CD4-positive, alpha-beta T cell treated with Interleukin-6 for 4 hours (primary cell): ENCODE measurements around the gene TMPRSS3.
"Not testable (repeated sequence)": the region's sequence is repeated elsewhere in the genome, so short reads cannot be mapped to it uniquely, and the experiment has no call there.

ENCODE experiments used
- DNase-seq: peaks from one replicate; pipeline ENCODE4 v3.0.0-alpha.2; 2020; ENCODE audit warnings: mixed read lengths

TMPRSS3 gene

DNA sequence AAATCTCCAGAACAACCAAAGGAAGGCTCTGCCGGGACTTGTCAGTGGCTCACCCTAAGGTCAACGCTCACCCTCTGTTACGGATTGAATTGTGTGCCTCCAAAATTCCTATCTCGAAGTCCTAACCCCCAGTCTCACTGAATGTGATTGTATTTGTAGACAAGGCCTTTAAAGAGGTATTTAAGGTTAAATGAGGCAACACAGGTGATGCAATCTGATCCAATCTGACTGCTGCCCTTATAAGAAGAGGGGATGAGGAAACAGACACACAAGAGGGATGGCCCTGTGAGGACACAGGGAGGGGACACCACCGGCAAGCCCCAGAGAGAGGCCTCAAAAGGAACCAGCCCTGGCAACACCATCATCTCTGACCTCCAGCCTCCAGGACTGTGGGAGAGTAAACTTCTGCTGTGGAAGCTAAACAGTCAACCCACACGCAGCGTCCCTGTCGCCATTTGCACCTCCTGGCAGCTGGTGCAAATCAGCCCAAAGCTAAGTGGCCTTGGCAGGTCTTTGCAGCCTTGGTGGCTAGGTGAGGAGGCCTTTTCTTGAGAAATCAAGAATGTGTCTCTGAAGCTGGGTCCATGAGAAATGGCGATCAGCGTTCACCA lies 32.1 kb upstream of the TMPRSS3 start:
- no peak for DNase-seq

DNA sequence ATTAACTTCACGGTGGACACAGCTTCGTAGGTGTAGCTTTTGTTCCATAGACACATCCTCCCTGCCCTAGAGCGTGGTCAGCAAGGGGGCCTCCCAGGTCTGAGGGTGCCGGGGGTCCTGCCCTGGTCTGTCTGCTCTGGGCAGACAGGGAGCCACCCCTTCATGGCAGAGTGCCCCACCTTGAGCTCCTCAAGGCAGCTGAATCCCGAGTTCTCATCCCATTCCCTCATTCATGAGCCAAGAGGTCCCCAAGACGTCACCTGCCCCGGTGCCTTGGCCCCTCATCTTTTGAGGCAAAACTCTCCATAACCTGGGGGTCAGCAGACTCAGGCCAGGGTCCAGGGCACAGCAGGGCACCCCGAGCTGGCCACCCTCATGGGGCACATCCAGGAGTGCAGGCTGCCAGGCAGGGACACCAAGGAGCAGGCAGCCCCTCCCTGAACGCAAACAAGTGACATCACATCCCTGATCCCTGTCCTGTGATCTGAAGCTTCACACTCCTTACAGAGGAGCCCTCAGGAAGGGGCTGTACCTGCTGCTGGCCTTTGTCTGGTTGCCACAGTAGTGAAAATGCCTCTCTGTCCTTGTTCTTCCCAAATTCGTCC lies 31.1 kb upstream of the TMPRSS3 start:
- no peak for DNase-seq

DNA sequence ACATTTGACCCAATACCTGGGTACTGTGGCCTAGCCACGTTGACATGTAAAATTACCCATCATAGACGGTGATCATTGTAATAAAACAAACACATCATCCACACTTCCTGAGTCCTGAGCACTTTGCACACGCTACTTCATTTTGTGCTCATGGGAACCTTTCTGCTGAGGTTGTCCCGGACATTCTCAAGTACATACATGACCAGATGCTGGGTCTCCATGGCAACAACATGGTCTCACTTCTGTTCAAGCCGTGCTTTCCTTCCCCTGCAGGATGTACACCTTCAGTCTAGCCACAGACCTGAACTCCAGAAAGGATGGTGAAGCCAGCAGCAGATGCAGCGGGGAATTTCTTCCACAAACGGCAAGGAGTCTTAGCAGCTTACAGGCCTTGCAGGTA lies 30.6 kb upstream of the TMPRSS3 start:
- DNase-seq, result no peak

DNA sequence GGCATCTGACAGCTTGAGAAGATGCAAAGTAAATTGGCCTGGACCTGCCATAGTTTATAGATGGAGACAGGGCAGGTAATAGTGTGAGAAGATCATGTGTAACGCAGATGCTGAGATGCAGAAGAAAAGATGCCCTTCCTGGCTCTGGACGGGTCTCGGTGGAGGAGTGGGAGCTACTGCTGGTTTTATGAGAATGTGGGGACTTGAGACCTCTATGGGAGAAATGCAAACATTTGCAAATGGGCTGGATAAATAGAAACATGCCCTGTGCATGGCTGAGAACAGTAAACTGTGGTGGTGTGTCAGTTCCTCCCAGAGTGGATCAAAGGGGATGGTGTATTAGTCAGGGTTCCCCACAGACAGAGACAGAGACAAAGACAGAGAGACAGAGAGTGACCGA lies 29.7 kb upstream of the TMPRSS3 start:
- peak; percentile 48 for DNase-seq

DNA sequence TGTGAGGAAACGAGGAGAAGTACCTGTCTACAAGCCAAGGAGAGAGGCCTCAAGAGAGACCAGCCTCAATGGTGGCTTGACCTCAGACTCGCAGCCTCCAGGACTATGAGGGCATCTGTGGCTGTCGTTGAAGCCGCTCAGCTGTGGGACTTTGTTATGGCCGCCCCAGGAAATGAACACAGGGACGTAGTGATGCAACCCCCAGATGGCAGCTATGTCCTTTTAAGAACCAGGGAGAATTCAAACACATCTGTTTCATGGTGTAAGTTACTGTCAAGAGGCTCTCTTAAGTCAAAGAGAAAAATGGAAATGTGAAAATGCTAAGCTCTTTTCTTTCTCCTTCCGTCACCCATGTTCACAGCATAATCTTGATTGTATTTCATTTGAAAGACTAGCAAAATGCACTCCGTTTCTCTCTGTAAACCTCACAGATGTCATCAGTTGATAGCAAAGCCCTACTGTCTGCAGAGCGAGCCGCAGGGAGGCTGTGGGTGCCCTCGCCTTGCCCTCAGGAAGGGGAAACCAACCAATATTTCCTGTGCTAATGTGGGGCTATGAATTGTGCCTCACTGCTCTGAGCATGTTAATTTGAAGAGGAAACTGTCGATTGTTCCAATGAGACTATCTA lies 29.2 kb upstream of the TMPRSS3 start:
- peak; percentile 84 for DNase-seq

DNA sequence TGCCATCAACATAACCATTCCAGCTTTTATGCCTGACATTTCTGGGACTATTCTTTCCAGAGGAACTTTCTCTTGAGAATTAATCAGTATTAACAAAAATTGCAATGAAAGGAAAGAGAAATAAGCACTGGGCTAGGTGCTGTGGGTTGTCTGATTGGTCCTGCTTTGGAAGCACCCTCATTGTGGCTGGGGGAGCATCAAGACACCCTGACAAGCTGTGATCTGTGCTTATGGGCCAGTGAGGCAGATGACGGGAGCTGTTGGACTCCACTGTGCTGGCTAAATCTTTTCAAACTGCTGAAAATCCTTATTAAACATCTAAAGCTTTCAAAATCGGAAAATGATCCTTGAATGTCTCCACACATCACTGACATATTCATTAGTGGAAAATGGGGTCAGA lies 27.8 kb upstream of the TMPRSS3 start:
- no peak for DNase-seq

DNA sequence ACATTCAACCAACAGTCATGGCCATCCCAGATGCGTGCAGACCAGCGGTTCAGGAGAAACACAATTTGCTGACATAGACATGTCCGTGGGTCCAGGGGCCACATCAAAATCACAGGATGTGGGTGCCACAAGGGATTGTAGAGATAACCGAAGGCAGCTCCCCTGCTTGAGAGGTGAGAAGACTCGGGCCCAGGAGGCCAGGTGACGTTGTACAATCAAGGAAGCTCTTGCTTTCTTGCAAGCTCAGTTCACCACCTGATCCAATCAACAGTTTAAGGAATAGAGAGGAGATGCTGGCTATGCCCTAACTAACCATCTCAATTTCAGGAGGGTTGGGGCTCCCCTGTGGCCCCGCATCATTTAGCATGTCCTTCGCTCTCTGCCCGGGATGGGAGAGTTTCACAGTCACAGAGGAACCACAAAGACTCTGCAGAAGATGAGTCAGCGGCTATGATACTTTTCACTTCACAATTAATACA lies 27.4 kb upstream of the TMPRSS3 start:
- peak; percentile 60 for DNase-seq

DNA sequence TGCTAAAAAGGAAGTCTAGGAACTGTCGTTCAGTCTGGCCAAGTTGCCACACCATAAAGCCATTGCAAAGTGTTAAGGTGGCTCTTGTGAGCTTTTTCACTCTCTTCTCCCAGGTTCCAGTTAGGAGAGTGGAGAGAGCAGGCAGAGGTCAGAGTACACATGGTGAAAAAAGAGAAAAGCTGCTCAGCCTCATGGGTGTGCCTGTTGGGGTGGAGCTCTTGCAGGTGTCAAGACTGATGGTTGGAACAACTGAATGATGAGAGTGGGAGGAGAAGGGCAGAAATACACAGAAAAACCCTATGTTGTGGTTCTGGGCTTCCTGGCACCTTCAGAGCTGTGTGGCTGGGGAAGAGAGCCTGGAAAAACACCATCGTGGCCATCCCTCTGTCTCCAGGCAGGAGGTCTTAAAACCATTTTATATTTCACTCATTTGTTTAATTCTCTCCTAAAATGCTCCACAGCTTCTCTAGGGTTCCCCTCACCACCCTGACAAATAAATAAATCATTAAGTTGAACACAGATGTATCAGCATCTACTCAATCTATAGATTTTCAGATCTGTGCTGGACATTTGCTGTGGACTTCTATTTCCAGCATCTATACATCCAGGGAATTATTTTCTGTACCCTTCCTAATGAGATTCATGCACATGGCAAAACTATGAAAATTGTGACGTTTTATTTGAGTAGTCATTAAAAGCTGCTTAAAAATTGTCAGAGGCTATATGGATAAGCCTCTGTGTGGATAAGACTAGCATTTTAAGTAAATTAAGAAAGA lies 25.4 kb upstream of the TMPRSS3 start:
- DNase-seq, result peak; percentile 24

DNA sequence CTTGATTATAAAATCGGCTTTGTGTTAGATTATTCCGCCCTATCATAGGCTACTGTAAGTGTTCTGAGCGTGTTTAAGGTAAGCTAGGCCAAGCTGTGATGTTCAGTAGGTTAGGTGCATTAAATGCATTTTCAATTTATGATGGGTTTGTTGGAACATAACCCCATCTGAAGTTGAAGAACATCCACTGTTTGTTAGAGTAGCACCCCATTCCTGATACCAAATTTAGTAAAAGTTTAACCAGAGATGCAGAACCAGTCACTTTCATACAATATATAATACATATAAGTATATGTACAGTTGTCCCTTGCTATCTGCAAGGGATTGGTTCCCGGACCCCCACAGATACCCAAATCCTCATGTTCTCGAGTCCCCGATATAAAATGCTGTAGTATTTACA lies 24.0 kb upstream of the TMPRSS3 start:
- no peak for DNase-seq

DNA sequence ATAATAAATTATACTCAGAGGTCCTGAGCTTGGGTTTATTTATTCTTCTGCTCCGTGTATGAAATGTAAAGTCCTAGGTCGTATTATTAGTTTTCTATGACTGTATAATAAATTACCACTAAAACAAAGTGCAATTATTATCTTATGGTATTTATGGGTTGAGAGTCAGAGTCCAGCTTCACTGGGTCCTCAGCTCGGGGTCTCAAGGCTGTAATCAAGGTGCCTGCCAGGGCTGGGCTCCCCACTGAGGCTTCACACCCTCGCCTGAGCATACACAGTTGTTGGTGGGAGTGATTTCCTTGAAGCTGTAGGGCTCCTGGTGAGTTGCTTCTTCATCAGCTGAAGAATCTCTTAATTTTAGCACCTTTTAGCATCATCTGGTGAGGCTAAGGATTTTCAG lies 23.0 kb upstream of the TMPRSS3 start:
- DNase-seq, result no peak

DNA sequence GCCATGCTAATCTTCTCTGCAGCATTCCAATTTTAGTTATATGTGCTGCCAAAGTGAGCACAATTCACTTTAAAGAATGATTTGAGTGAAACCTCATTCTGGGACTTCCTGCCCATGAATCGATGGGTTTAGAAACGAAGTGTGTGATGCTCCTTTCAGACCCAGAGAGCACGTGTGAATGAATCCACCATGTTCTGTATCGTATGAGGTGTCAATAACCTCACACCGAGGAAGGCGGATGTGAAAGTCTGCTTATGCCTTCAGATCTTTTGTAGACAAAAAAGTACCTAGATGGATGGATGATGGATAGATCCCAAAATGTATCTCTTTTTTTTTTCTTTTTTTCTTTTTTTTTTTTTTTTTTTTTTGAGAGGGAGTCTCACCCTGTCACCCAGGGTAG lies 21.7 kb upstream of the TMPRSS3 start:
- peak; percentile 54 for DNase-seq

DNA sequence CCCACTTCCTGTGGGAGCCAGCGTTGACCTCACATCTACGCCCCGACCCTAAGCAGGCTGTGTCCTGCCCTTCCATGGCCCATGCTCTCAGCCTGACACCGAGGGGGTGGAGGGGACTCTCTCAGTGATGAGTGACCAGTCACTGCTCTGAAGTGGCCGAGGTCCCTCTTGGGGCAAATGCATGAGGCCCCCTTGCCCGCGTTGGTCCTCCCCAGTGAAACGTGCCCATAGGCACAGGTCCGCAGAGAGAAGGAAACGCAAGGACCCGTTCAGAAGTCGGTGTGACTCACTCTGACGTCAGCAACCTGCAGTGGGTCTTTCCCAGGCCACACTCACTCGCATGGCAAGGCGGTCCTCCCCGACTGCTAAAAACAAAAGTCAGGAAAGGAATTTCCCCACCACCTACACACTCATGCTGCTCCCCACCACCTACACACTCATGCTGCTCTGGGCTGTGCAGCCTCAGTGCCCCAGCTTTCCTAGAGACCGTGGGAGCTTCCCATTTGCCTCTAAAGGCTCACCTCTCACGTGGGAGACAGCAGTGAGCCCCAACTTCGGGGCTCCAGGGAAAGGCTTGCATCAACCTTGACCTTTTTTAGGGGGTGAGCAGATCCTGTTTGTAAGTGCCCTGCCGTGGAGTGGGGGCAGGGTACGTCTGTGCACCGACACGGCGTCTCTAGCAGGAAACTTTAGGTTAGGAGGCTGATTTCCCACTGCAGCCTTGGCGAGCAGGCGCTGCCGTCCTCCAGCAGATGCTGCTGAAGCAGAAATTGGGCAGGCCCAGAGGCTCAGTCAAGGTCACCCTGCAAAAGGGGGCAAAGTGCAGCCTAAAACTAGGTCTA lies 19.3 kb upstream of the TMPRSS3 start:
- DNase-seq, result peak; percentile 94

DNA sequence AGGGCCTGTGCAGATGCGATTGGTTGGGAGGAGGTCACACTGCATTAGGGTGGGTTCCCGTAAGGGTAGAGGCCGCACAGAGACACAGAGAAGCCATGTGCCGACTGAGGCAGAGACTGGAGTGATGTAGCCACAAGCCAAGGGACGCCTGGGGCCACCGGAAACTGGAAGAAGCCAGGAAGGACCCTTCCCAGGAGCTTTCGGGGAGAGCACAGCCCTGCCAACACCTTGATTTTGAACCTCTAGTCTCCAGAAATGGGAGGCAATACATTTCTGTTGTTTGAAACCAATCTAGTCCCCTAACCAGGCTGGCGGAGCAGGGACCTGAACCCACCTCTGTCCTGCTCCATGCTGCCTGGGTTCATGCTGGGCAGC lies 18.7 kb upstream of the TMPRSS3 start:
- no peak for DNase-seq

DNA sequence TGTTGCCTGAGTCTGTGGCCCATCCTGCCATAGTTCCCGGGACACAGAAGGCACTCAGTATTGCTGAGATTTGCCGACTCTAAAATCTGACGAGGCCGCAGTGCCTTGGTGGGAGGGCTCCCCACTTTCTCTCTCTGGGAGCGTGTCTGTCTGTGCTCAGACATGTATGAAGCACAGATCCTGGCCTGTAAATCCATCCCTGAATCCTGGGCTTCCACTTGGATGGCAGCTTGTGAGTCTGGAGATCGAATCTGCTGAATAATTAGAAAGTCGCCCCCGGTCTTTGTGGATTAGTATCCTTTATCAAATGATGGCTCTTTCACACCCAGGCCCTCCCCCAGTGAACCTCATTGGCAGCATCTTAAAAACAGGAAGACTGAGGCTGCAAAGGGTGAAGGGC lies 18.2 kb upstream of the TMPRSS3 start:
- DNase-seq, result no peak

DNA sequence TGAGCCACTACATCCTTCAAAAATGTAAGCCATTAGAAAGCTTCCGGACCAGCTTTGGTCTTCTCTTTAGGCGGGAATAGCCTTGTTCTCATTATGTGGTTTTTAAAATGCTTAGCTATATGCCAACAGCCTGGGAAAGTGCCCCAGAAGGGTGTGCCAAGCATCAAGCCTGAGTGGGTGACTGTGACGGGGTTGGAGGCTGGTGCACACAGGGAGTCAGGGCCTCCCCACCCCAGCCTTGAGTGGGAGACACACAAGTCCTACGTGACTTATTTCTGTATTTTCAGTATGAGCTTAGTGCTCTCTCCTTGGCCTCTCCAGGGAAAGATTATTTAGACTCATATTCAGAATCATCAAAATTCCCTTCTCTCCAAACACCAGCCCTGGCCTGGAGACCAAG lies 17.6 kb upstream of the TMPRSS3 start:
- DNase-seq, result no peak

DNA sequence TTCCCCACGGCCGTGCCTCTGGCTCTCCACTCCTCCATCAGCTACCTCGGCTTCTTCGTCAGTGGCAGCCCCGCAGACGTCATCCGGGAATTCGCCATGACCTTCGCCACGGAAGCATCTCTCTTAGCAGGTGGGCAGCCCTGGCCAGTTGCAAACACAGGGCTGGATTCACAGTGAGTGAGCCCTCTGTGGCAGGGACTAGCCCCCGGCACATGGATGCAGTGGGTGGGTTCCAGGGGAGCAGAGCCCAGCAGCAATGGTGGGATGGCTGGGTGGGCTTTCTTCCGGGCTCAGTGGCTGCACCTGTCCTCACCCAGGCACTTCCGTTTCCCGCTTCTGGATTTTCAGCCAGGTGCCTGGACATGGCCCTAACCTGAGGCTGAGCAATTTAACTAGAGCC lies 17.2 kb upstream of the TMPRSS3 start:
- DNase-seq, result no peak

DNA sequence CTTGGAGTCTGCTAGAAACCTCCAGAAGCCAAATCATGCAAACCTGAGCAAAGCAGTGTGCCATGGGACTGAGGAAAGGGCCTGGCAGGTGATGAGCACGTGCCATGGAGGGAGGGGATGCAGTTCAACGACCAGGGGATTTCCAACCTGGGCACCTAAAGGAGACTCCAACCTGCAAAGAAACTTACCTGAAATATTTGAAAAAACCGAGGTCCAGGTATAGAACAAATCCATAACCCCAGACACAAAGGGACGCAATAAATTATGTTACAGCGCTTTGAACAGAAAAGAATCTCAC lies 16.7 kb upstream of the TMPRSS3 start:
- no peak for DNase-seq

DNA sequence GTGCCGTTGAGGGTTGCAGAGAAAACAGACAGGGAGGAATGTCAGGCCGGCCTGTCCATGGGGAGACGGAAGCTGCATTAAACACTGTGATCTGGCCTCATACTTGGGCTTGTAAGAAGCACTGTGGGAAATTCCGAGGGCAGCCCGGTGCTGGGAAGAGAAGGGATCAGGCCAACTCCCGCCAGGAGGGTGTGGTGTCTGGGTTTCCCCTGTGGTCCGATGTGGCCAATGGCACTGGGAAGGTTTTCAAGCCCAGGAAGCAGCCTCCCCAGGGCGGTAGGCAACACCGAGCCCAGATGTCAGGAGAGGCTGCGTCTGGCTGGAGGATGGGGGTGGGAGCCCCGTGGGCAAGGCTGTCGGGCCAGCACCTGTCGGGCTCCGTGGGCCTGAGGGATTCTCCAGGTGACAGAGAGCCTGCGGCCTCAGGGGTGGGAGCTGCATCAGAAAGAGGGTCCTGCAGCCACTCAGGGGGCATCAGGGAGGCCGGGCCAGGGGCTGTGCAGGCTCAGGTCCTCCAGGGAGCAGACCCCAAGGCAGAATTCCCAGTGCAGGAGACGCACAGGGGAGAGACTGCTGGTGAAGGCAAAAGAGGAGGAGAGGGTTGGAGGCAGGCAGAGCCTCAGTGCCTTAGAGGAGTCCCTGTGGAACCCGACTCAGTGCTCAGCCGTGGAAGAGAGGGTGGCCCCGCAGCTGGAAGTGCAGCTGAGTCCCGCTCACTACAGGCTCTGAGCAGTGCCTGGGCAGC lies 16.2 kb upstream of the TMPRSS3 start:
- no peak for DNase-seq

DNA sequence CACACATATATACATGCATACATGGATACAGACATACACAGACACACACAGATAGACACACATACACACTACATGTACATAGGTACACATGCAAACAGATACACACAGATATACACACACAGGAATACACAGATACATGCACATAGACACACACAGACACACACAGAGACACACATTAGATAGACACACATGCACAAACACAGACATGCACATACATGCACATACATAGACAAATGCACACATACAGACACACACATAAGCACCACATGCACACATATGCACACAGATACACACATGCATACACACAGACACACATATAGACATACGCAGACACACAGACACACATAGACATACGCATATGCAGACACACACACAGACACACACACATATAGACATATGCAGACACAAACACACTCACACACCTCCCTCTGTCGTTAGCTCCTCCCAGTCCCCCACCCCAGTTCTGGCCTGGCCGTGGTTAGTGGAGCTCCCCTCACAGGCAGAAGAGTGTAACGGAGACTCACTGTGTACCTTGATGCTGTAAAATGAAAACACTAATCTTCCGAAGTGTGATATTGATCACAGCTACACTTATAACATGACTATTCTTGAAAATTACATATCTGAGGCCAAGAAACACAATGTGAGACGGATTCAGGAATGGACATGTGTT lies 15.5 kb upstream of the TMPRSS3 start:
- peak; percentile 35 for DNase-seq

DNA sequence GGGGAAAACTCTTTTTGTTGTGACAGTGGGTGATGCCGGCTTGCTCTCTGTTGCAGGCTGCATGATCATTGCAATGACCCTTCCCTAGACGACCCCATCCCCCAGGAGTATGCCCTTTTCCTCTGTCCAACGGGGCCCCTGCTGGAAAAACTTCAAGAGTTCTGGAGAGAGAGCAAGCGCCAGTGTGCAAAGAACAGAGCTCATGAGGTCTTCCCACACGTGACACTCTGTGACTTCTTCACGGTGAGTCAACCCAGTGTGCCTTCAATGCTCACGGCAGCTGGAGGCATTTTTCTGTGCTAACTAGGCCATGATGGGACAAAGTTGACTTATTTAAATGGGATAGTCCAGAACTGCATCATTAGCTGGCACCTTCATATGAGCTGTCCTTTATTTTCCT lies 13.5 kb upstream of the TMPRSS3 start:
- DNase-seq, result peak; percentile 42

DNA sequence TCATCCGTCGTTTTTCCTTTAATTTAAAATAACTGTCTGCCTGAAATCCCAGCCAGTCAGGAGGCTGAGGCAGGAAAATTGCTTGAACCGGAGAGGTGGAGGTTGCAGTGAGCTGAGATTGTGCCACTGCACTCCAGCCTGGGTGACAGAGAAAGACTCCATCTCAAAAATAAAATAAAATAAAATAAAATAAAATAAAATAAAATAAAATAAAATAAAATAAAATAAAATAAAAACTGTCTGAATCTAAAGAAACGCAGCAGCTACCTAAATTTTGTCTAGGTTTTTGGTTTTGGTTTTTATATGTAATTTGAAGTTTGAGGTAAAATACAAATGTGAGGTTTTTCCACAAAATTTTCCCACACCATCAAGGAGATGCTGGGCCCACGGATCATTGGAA lies 12.9 kb upstream of the TMPRSS3 start:
- DNase-seq, result not testable (repeated sequence)

DNA sequence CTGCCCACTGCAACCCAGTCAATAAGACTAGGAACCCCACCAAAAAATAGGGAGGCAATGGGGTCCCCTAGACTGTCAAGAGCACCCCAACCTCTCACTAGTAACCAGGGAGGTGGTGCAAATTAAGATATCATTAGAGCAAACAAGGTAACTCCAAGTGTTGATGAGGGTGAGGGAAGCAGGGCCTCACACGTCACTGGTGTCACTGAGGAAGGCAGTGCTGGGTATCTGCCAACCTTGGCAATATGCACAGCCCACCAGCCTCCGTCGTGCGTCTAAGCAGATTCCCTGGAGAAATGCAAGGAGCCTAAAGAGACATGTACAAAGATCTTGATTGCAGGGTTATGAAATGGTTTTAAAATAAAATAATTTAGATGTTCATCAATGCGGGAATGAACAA lies 11.6 kb upstream of the TMPRSS3 start:
- DNase-seq, result no peak
